Measurements from ENCODE around the gene IL27RA. TPM values are rescaled to one million over a fixed set of nuclear protein-coding genes. Genes with fewer than 3 reads are reported as not detected.

The IL27RA gene
- total RNA-seq, 1 experiment from 2014 or later: 18.3 TPM

DNA sequence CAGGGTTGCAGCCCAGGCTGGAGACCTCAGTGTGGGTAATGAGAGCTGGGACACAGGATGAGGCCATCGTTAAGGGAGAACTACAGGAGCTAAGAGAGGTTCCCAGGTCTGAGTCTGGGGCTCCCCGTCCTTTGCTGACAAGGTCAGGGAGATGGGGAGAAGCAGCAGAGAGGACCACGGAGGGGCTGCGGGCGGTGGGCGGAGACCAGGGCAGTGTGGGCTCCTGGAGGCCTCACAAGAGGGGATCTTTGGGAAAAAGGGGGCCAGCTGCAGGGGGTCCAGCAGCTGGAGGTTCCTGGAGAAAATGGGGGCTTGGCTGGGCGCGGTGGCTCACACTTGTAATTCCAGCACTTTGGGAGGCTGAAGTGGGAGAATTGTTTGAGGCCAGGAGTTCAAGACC, 41.5 kb upstream of the IL27RA start:
- CTCF ChIA-PET: no interaction called here

More for the DNA sequence above, 41.5 kb upstream of the IL27RA start:
- DNase-seq (ENCODE audit: low read depth, low spot score) (no peak), ATAC-seq (no peak)
- Histone ChIP-seq H3K9me3 (ENCODE audit: control insufficient read depth in 1 of 2, insufficient read depth in 1 of 2, low read depth in 1 of 2, low read length in 2 of 2) (no peaks in the 10 kb centered on the region), H4K20me1 (ENCODE audit: insufficient read depth) (no peaks in the 10 kb centered on the region), H3K36me3 (ENCODE audit: control insufficient read depth in 1 of 2, insufficient read depth in 2 of 2, low read length in 2 of 2) (peaks cover 4 to 6% of the 10 kb centered on the region in 2 experiments; a peak in 1 of 4 replicates), H3K27ac (ENCODE audit: low read depth, low read length) (no peak overlapping the region), H3K9me2 (ENCODE audit: insufficient read depth) (no peaks in the 10 kb centered on the region), H3K4me2 (ENCODE audit: low read length) (no peak overlapping the region), H3K79me2 (ENCODE audit: insufficient read depth, low read length) (no peaks in the 10 kb centered on the region), H2AFZ (ENCODE audit: low read depth, low read length, poor library complexity, severe bottlenecking) (no peak overlapping the region), H3K27me3 (ENCODE audit: insufficient read depth, low read length) (no peaks in the 10 kb centered on the region), H3K4me3 (replicated peaks in 1 of 2; ENCODE audit: low read depth in 1 of 2, low read length in 2 of 2) (no peak overlapping the region), H3K9ac (ENCODE audit: low read length) (no peak overlapping the region), H3K4me1 (ENCODE audit: control insufficient read depth in 1 of 2, insufficient read depth in 2 of 2, low read length in 2 of 2) (peaks cover 8 to 12% of the 10 kb centered on the region in 2 experiments; a peak in 3 of 4 replicates)
- POLR2A ChIA-PET: interaction anchor here (0.9 kb wide), 1 partner anchor 16 kb away, joined by 3 read pairs; the partner anchor contains the start of gene RFX1
- no TSS peak for BruUV-seq (replicated peaks)
- RAD21 ChIA-PET (ENCODE audit: low non-redundant PET in 1 of 2, low total read pairs in 2 of 2, uncharacterized antibody in 2 of 2, unreplicated experiment in 2 of 2): no interaction called here
- intact Hi-C loops (cut with micrococcal nuclease): no loop called here
- no peak for TF ChIP-seq EZH2 (IDR thresholded peaks at IDR 0.05)
- TF ChIP-seq SIN3A (IDR thresholded peaks at IDR 0.05; ENCODE audit: low read depth): no peak
- TF ChIP-seq SRF (IDR thresholded peaks at IDR 0.05; ENCODE audit: low read depth): no peak
- no peak for TF ChIP-seq CEBPB (IDR thresholded peaks at IDR 0.05; ENCODE audit: low read depth)
- TF ChIP-seq, protein P1, sequence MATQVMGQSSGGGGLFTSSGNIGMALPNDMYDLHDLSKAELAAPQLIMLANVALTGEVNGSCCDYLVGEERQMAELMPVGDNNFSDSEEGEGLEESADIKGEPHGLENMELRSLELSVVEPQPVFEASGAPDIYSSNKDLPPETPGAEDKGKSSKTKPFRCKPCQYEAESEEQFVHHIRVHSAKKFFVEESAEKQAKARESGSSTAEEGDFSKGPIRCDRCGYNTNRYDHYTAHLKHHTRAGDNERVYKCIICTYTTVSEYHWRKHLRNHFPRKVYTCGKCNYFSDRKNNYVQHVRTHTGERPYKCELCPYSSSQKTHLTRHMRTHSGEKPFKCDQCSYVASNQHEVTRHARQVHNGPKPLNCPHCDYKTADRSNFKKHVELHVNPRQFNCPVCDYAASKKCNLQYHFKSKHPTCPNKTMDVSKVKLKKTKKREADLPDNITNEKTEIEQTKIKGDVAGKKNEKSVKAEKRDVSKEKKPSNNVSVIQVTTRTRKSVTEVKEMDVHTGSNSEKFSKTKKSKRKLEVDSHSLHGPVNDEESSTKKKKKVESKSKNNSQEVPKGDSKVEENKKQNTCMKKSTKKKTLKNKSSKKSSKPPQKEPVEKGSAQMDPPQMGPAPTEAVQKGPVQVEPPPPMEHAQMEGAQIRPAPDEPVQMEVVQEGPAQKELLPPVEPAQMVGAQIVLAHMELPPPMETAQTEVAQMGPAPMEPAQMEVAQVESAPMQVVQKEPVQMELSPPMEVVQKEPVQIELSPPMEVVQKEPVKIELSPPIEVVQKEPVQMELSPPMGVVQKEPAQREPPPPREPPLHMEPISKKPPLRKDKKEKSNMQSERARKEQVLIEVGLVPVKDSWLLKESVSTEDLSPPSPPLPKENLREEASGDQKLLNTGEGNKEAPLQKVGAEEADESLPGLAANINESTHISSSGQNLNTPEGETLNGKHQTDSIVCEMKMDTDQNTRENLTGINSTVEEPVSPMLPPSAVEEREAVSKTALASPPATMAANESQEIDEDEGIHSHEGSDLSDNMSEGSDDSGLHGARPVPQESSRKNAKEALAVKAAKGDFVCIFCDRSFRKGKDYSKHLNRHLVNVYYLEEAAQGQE (IDR thresholded peaks at IDR 0.05; ENCODE audit: low read depth): no peak
- TF ChIP-seq TCF7L2 (IDR thresholded peaks at IDR 0.05; ENCODE audit: borderline replicate concordance, extremely low read depth, insufficient read depth, insufficient read length): no peak
- no peak for TF ChIP-seq ZFX (IDR thresholded peaks at IDR 0.05)
- TF ChIP-seq, protein P2, sequence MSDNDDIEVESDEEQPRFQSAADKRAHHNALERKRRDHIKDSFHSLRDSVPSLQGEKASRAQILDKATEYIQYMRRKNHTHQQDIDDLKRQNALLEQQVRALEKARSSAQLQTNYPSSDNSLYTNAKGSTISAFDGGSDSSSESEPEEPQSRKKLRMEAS (IDR thresholded peaks at IDR 0.05): no peak
- TF ChIP-seq, protein P3, sequence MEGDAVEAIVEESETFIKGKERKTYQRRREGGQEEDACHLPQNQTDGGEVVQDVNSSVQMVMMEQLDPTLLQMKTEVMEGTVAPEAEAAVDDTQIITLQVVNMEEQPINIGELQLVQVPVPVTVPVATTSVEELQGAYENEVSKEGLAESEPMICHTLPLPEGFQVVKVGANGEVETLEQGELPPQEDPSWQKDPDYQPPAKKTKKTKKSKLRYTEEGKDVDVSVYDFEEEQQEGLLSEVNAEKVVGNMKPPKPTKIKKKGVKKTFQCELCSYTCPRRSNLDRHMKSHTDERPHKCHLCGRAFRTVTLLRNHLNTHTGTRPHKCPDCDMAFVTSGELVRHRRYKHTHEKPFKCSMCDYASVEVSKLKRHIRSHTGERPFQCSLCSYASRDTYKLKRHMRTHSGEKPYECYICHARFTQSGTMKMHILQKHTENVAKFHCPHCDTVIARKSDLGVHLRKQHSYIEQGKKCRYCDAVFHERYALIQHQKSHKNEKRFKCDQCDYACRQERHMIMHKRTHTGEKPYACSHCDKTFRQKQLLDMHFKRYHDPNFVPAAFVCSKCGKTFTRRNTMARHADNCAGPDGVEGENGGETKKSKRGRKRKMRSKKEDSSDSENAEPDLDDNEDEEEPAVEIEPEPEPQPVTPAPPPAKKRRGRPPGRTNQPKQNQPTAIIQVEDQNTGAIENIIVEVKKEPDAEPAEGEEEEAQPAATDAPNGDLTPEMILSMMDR (IDR thresholded peaks at IDR 0.05 in 2 of 3, conservative IDR thresholded peaks at IDR 0.05 in 1 of 3; ENCODE audit: borderline replicate concordance in 1 of 3, insufficient read depth in 1 of 3, low read depth in 2 of 3, low read length in 2 of 3): no peak
- TF ChIP-seq EGR1 (IDR thresholded peaks at IDR 0.05; ENCODE audit: low read depth): no peak
- no peak for TF ChIP-seq RAD21 (IDR thresholded peaks at IDR 0.05; ENCODE audit: low read depth)
- TF ChIP-seq ZNF274 (IDR thresholded peaks at IDR 0.05; ENCODE audit: low read depth, low read length): no peak
- no peak for TF ChIP-seq POLR2AphosphoS5 (IDR thresholded peaks at IDR 0.05; ENCODE audit: low read depth, low read length)
- TF ChIP-seq, protein P4, sequence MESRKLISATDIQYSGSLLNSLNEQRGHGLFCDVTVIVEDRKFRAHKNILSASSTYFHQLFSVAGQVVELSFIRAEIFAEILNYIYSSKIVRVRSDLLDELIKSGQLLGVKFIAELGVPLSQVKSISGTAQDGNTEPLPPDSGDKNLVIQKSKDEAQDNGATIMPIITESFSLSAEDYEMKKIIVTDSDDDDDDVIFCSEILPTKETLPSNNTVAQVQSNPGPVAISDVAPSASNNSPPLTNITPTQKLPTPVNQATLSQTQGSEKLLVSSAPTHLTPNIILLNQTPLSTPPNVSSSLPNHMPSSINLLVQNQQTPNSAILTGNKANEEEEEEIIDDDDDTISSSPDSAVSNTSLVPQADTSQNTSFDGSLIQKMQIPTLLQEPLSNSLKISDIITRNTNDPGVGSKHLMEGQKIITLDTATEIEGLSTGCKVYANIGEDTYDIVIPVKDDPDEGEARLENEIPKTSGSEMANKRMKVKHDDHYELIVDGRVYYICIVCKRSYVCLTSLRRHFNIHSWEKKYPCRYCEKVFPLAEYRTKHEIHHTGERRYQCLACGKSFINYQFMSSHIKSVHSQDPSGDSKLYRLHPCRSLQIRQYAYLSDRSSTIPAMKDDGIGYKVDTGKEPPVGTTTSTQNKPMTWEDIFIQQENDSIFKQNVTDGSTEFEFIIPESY (IDR thresholded peaks at IDR 0.05; ENCODE audit: extremely low read depth, insufficient replicate concordance, low read length): no peak
- TF ChIP-seq EZH2phosphoT487 (IDR thresholded peaks at IDR 0.05; ENCODE audit: borderline replicate concordance): no peak

All from HCT116 (cell line).